Right lobe of liver (tissue), 6 donors: Measurements from ENCODE around the gene GPR84. TPM values are rescaled to one million over a fixed set of nuclear protein-coding genes. Genes with fewer than 3 reads are reported as not detected.
A peak's percentile ranks its signal among the peaks of the same experiment; 100 is the strongest.

ENCODE experiments used
- ATAC-seq, 4 donors: fragments of 200-7000 bp; cut with Tn5 transposase; one replicate each; pipeline ENCODE4 v1.9.1; 2020; ENCODE audit warnings: mild to moderate bottlenecking in 4 of 4, moderate library complexity in 4 of 4
- DNase-seq, 3 donors: peaks; one replicate each; pipeline ENCODE4 v3.0.0-alpha.2; 2020
- H3K27ac ChIP-seq, 3 donors: fragments of 200-600 bp; one replicate each; pipeline ENCODE4 v1.8.0; 2022
- H3K27me3 ChIP-seq, 2 donors: fragments of 200-600 bp; one replicate each; pipeline ENCODE4 v1.8.0; 2022
- H3K36me3 ChIP-seq, 4 donors: fragments of 200-600 bp; sonication (generic) in 1 of 4; one replicate each; pipeline versions ENCODE4 v1.5.1 to v1.8.0; 2017 to 2022; ENCODE audit warnings: control low read depth in 1 of 4
- H3K4me1 ChIP-seq, 4 donors: fragments of 200-600 bp; sonication (generic) in 1 of 4; one replicate each; pipeline versions ENCODE4 v1.5.1 to v1.8.0; 2017 to 2022; ENCODE audit warnings: control low read depth in 1 of 4
- H3K4me3 ChIP-seq, 3 donors: fragments of 200-600 bp; one replicate each; pipeline ENCODE4 v1.8.0; 2022
- H3K9me3 ChIP-seq, 4 donors: fragments of 200-600 bp; sonication (generic) in 1 of 4; one replicate each; pipeline versions ENCODE4 v1.5.1 to v1.8.0; 2017 to 2022; ENCODE audit warnings: control low read depth in 1 of 4
- POLR2A ChIP-seq: fragments of 450-650 bp; IDR thresholded peaks from one replicate; pipeline ENCODE4 v1.6.1; 2017; ENCODE audit warnings: antibody characterized with exemption, mild to moderate bottlenecking
- WGBS: methylation state at CpG from one replicate; pipeline ENCODE4 v1.1.6; 2018; ENCODE audit warnings: low coverage, low lambda C conversion rate; ENCODE audit not compliant: insufficient coverage; ENCODE audit errors: missing lambda C conversion rate; 5-methylcytosine and 5-hydroxymethylcytosine counted together
- intact Hi-C, 2 donors: fragments of 100-400 bp; cut with DNase I; formaldehyde crosslinking; loops; one replicate each; pipeline versions ENCODE4 v1.11.2 to v1.14.1; 2022
- total RNA-seq, 6 experiments: library from RNA; depleted of rRNA in 2 of 6; stranded (reverse); fragments of >200 nt in 2 of 6; fragmentation: NEBNext Ultra II Directional in 3 of 6; extraction: Animal tissue kit (Norgen Biotek cat#: 25700) in 3 of 6; gene quantifications; one replicate each; pipeline versions ENCODE4 v1.1.0 to v1.2.4, GENCODE V29; 2016 to 2023
- TF ChIP-seq, protein P1 (sequence below), 4 donors: fragments of 200-600 bp in 3 of 4; fragments of 450-650 bp in 1 of 4; IDR thresholded peaks; one replicate each; pipeline versions ENCODE4 v1.5.1 to v1.8.0; 2016 to 2022; ENCODE audit warnings: antibody characterized with exemption in 4 of 4, mild to moderate bottlenecking in 2 of 4
- donor health status: DM: no; HTN: yes; CAD: no.
- donor health status: DM: no; HTN: no; CAD: no.
- donor health status: DM: no; HTN: no; CAD: no.
- donor health status: DM: no; HTN: yes; CAD: no.
- donor health status: DM: no; HTN: yes; CAD: no.

The GPR84 gene
- total RNA-seq, 6 experiments from 2014 or later = 0.35 TPM; not detected in 5

GRCh38 chr12:54375259-54375579, 10.9 kb upstream of the GPR84 start:
- peaks cover 0 to 10% (median 2%) of the 10 kb centered on the region in 4 donors for H3K4me1 ChIP-seq
- H3K27ac ChIP-seq = no peak overlapping the region
- H3K9me3 ChIP-seq = no peaks in the 10 kb centered on the region
- no peaks in the 10 kb centered on the region for H3K36me3 ChIP-seq
- intact Hi-C loops = no loop called here
- no CpG with 5 or more reads among the region's 2 CpGs for WGBS
- no peak for ATAC-seq
- DNase-seq = no peak
- no peaks in the 10 kb centered on the region for H3K27me3 ChIP-seq
- H3K4me3 ChIP-seq = no peak overlapping the region
- TF ChIP-seq, protein P1, sequence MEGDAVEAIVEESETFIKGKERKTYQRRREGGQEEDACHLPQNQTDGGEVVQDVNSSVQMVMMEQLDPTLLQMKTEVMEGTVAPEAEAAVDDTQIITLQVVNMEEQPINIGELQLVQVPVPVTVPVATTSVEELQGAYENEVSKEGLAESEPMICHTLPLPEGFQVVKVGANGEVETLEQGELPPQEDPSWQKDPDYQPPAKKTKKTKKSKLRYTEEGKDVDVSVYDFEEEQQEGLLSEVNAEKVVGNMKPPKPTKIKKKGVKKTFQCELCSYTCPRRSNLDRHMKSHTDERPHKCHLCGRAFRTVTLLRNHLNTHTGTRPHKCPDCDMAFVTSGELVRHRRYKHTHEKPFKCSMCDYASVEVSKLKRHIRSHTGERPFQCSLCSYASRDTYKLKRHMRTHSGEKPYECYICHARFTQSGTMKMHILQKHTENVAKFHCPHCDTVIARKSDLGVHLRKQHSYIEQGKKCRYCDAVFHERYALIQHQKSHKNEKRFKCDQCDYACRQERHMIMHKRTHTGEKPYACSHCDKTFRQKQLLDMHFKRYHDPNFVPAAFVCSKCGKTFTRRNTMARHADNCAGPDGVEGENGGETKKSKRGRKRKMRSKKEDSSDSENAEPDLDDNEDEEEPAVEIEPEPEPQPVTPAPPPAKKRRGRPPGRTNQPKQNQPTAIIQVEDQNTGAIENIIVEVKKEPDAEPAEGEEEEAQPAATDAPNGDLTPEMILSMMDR (IDR thresholded peaks at IDR 0.05) = no peak
- no peak for TF ChIP-seq POLR2A

DNA sequence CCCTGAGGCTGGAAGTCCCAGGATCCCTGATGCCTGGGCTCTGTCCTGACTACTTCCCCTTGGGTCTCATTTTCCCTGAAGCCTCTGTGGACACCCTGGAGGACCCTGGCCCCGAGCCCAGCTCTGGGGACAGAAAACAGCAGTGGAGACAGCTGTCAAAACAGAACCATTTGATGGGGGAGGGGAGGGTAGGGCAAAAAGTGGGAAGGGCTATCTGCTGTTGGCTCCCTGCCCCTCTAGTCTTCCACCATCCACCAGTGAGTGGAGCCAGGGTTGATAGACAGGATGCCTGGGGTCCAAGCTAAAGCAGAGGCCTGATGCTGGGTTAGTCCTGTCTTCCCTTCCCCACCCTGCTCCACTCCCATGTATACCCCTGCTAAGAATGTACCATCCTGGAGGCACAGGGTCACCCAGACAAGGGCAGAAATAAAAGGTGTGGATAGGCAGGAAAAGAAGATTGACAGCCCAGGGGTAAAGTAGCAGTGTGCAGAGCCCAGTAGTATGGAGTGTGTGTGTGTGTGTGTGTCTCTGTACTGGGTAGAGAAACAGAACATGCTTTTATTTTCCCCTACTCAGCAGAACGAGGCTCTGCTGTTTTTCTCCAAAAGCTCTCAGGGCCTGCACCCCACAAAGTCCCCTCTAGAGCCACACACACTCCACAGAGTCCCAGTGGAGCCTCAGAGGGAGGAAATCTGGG, 10.4 kb upstream of the GPR84 start:
- TF ChIP-seq, protein P1 (IDR thresholded peaks at IDR 0.05) = no peak
- TF ChIP-seq POLR2A = no peak
- Histone ChIP-seq H3K27me3 (no peaks in the 10 kb centered on the region), H3K36me3 (no peaks in the 10 kb centered on the region), H3K27ac (no peak overlapping the region), H3K9me3 (no peaks in the 10 kb centered on the region), H3K4me3 (no peak overlapping the region), H3K4me1 (peaks cover 0 to 10% (median 2%) of the 10 kb centered on the region in 4 donors)
- ATAC-seq (no peak), DNase-seq (no peak)
- intact Hi-C loops = no loop called here
- WGBS = 40% methylated on average over 1 of the region's 2 CpGs

DNA sequence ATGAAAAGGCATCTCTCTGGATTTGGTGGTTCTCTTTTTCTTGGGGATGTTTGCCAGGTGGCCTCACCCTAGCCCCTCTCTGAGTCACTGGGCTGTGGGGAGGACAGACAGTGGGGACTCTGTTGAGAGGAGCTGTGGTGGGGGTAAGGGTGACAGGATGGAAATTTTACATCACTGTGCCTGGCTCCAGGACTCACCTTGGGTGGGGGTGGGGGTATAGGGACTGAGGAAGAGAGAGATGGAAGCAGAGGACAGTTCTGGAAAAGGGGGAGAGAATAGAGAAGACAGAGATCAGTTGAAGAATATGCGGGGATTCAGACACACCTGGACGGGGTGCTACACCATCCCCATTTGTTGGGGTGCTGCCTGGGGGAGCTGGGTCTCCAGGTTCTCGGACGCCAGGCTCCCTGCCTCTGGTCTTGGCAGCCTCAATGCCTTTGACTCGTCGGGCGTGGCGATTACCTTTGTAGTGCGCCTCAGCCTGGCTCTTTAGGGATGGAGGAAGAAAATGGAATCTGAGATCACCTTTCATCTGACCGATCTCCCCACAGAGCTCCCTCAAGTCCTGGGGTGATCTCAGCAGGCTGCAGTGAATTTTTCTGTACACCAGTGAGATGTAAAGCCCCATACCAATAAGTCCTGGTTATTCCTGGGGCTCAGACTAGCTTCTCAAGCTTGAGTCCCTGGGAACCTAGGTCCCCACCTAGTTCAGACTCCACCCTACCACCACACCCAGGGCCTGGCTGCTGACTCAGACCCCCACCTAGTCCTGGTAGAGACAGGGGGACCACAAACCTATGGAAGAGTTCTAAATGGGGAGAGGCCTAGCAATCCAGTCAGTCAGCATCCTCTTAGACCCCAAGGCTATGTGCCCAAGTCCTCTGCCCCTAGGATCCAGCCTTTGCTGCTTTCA, 9.6 kb upstream of the GPR84 start:
- H3K4me1 ChIP-seq = peaks cover 0 to 5% (median 0%) of the 10 kb centered on the region in 4 donors
- H3K27ac ChIP-seq = no peak overlapping the region
- 94% methylated on average over 3 of the region's 10 CpGs for WGBS

DNA sequence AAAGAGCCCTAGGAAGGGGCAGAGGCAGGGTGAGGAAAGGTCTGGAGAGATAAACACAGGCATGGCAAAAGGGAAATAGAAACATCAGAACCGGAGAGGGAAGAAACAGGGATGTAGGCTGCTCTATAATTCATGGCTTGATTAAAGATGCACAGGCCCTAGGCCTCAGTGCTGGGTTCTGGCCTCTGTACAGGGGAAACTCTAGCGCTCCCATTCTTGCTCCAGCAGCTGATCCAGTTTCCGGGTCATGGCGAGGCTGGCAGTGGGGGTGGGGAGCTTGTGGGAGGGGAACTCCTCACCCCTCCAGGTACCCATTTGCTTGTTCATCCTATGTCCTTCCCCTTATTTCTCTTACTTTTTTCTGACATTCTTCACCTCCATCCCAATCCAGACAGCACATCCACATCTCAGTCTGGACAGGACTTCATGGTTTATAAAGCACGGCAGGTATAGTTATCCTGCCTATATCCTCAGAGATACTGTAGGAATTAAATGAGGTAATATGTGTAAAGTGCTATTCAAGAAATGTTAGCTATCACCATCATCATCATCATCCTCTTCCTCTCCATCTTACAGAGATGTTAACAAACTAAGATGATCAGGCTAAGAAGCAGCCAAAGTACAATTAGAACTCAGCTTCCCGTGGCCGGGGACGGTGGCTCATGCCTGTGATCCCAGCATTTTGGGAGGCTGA, 8.0 kb upstream of the GPR84 start:
- Histone ChIP-seq H3K4me3 (no peak overlapping the region), H3K27ac (no peak overlapping the region), H3K36me3 (no peaks in the 10 kb centered on the region), H3K4me1 (peaks cover 0 to 12% (median 0%) of the 10 kb centered on the region in 4 donors), H3K9me3 (no peaks in the 10 kb centered on the region), H3K27me3 (no peaks in the 10 kb centered on the region)
- TF ChIP-seq, protein P1 (IDR thresholded peaks at IDR 0.05) = no peak
- TF ChIP-seq POLR2A = no peak
- WGBS = 54% methylated on average over 6 of the region's 8 CpGs
- ATAC-seq = peak in 2 of 4 donors; percentile 7 to 22
- intact Hi-C loops = no loop called here
- DNase-seq = no peak

More for the DNA sequence above, 9.6 kb upstream of the GPR84 start:
- intact Hi-C loops = no loop called here
- no peak for ATAC-seq
- Histone ChIP-seq H3K36me3 (no peaks in the 10 kb centered on the region), H3K9me3 (no peaks in the 10 kb centered on the region), H3K27me3 (no peaks in the 10 kb centered on the region), H3K4me3 (no peak overlapping the region)
- DNase-seq = no peak
- TF ChIP-seq POLR2A = no peak
- TF ChIP-seq, protein P1 (IDR thresholded peaks at IDR 0.05) = no peak
